ENCODE results near the gene NT5C. TPM values are rescaled to one million over a fixed set of nuclear protein-coding genes. Genes with fewer than 3 reads are reported as not detected.

NT5C gene
- 43.7 and 60.3 TPM in 2 replicates for total RNA-seq

GRCh38 chr17:75131278-75132017 lies at the start of gene NT5C:
Gene NT5C (minus strand): TSS chr17:75131742. CDS start chr17:75131707, 35 bp downstream.

GRCh38 chr17:75154195-75155106 lies 22.9 kb upstream of the NT5C start, which contains the start of gene JPT1:
Gene JPT1 (minus strand): TSS chr17:75154512. CDS start chr17:75154397, 115 bp downstream.

GRCh38 chr17:75109407-75110233 lies 21.9 kb downstream of the NT5C start, which contains the start of gene ARMC7:
Gene ARMC7 (plus strand): TSS chr17:75109969. CDS start chr17:75110289, 320 bp downstream.

DNA sequence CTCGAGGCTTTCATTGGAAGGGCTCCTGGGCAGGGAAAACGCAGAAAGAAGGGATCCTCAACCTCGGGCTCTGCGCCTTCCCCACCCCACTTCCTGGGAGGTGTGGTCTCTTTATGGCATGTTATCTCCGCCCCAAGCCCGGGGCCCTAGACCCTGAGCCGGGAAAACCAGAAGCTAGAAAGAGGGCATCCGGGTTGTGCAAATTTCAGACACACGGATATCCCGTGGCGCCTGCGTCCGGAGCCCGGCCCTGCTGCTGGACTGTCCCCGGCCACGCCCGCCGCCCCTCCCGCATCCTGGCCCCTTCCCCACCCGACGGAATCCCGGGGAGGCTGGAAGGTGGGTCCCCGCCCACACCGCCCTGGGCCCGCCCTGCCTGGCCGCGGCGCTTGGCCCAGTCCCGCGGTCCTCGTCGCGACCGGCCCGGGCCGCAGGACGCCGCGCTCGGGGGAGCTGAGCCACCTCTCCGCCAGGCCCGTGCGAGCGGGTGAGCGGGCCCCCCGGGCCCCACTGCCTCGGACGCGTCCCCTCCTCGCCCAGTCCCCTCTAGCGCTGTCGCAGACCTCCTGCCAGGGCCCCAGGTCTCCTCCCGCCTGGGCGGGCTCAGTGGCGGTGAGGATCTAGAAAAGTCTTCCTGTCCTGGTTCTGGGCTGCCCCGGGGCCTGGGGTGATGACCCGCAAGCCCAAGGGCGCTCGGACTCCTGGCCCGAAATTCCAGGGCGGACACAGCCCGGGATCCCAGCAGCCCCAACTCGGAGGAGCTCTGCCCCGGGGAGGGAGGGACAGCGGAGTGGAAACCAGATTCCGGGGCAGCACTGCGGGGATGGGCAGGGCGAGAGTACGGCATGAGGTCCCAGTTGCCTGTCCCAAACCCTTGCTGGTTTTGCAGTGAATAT lies 43.7 kb downstream of the NT5C start, which contains the start of gene SLC16A5:
SLC16A5 (plus strand) TSS at position 397 of the 896 bp plus-strand sequence. CDS start 5,683 bp downstream, outside the sequence.

Other genes starting within 250 kb of the NT5C start
- gene FADS6, start 238.1 kb downstream of the NT5C start, total RNA-seq = not detected in 2 replicates
- gene USH1G, start 208.5 kb downstream of the NT5C start, total RNA-seq = not detected in 2 replicates
- not detected in 2 replicates for gene OTOP2, start 207.5 kb downstream of the NT5C start, total RNA-seq
- gene OTOP3, start 195.8 kb downstream of the NT5C start, total RNA-seq = not detected in 2 replicates
- 1.3 TPM in 1 of 2 replicates, not detected in the other for gene HID1, start 159.0 kb downstream of the NT5C start, total RNA-seq
- gene CDR2L, start 144.1 kb downstream of the NT5C start, total RNA-seq = 14.0 and 15.0 TPM in 2 replicates
- 36.5 and 42.3 TPM in 2 replicates for gene MRPL58, start 119.1 kb downstream of the NT5C start, total RNA-seq
- gene ATP5PD, start 84.8 kb downstream of the NT5C start, total RNA-seq = 236 and 284 TPM in 2 replicates
- gene KCTD2, start 84.5 kb downstream of the NT5C start, total RNA-seq = 18.2 and 20.5 TPM in 2 replicates
- gene SLC16A5, start 43.8 kb downstream of the NT5C start, total RNA-seq = 2.8 and 4.2 TPM in 2 replicates
- 3.8 and 3.9 TPM in 2 replicates for gene ARMC7, start 21.8 kb downstream of the NT5C start, total RNA-seq
- gene JPT1, start 22.8 kb upstream of the NT5C start, total RNA-seq = 44.3 and 57.8 TPM in 2 replicates
- gene SUMO2, start 51.2 kb upstream of the NT5C start, total RNA-seq = 66.5 and 71.5 TPM in 2 replicates
- 14.9 and 15.1 TPM in 2 replicates for gene NUP85, start 73.9 kb upstream of the NT5C start, total RNA-seq
- 11.9 and 23.0 TPM in 2 replicates for gene GGA3, start 129.9 kb upstream of the NT5C start, total RNA-seq
- gene MRPS7, start 130.1 kb upstream of the NT5C start, total RNA-seq = 31.1 and 37.8 TPM in 2 replicates
- gene MIF4GD, start 139.5 kb upstream of the NT5C start, total RNA-seq = 5.5 and 6.0 TPM in 2 replicates
- gene SLC25A19, start 157.7 kb upstream of the NT5C start, total RNA-seq = 2.7 and 4.5 TPM in 2 replicates